ENCODE results near the gene CRADD. TPM values are rescaled to one million over a fixed set of nuclear protein-coding genes. Genes with fewer than 3 reads are reported as not detected.
"Not testable (repeated sequence)": the region's sequence is repeated elsewhere in the genome, so short reads cannot be mapped to it uniquely, and the experiment has no call there.

Gene CRADD
- polyA plus RNA-seq, 3 donors from 2014 or later: 24.2 to 30.1 (median 25.8) TPM

DNA sequence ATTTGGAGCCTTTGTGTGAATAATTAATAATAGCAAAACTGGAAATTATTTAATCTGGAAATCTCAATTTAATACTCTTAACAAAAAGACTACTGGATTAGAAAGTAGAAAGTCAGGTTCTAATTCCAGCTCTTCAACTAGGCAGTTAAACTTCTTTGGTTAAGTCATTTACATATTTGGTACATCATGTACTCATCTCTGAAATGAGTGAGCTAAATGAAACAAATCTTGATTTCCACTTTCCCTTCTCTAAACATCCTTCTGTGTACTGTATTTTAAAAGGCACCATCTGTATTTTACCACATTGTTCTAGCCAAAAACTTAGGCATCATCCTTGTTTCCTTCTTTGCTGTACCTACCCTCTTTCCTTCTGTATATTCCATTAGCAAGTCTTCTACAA lies 26.9 kb downstream of the CRADD start:
- Mint-ChIP-seq H3K4me1 (peaks cover 6 to 29% of the 10 kb centered on the region in 2 donors), H3K36me3 (peaks cover 7 to 18% (median 8%) of the 10 kb centered on the region in 3 donors), H3K4me3 (no peak overlapping the region), H3K27me3 (ENCODE audit: low read depth in 3 of 3) (no peaks in the 10 kb centered on the region), H3K27ac (peak overlapping the region in 1 of 6 donors; percentile 24), H3K9me3 (peaks cover 0 to 6% (median 0%) of the 10 kb centered on the region in 6 donors)
- DNase-seq: no peak

DNA sequence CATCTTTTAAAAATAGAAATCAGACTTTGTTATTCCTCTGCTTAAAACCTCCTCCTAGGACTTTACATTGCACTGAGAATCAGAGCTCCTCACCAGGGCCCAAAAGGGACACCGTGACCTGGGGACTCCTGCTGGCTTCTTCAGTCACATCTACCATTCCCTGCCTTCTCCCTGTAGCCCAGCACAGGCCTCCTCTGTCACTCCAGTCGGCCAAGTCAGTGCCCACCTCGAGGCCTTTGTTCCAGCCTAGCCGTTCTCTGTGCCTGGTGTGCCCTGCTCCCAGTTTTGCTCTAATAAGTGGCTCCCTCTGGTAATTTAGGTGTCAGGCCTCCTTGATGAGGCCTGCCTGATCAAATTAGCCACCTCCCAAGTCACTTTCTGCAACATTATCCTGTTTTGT lies 27.4 kb downstream of the CRADD start:
- Mint-ChIP-seq H3K27ac (peak overlapping the region in 1 of 6 donors; percentile 64), H3K27me3 (ENCODE audit: low read depth in 3 of 3) (no peaks in the 10 kb centered on the region), H3K4me3 (no peak overlapping the region)

GRCh38 chr12:93705237-93705636 lies 28.1 kb downstream of the CRADD start:
- Mint-ChIP-seq H3K27ac (no peak overlapping the region), H3K36me3 (peaks cover 7 to 29% (median 8%) of the 10 kb centered on the region in 3 donors), H3K27me3 (ENCODE audit: low read depth in 3 of 3) (no peaks in the 10 kb centered on the region), H3K4me1 (peaks cover 6 to 27% of the 10 kb centered on the region in 2 donors), H3K9me3 (peaks cover 0 to 17% (median 4%) of the 10 kb centered on the region in 6 donors), H3K4me3 (no peak overlapping the region)
- DNase-seq: no peak

More for the DNA sequence above, 27.4 kb downstream of the CRADD start:
- Mint-ChIP-seq H3K9me3 (peaks cover 0 to 11% (median 0%) of the 10 kb centered on the region in 6 donors), H3K36me3 (peaks cover 7 to 23% (median 8%) of the 10 kb centered on the region in 3 donors), H3K4me1 (peaks cover 6 to 27% of the 10 kb centered on the region in 2 donors)
- no peak for DNase-seq

DNA sequence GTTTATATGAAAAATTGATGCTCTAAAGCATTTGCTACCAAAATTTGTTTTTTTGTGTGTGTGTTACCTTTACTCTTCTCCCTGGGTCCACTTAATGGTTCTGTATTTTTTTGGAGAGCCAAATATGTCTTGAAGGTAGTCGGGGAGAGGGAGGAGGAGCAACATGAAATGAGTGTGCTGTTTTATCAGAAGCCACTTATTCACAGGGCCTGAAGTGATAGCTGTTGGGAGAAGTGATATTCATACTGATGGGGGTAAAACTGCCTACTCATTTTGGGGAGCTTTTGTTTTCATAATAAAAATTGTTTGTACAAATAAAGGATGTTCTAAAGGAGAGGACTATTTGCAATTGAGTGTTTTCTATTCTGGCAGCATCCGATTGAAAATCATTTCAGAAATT lies 29.2 kb downstream of the CRADD start:
- Mint-ChIP-seq H3K27me3 (ENCODE audit: low read depth in 3 of 3) (no peaks in the 10 kb centered on the region), H3K9me3 (peaks cover 0 to 21% (median 4%) of the 10 kb centered on the region in 6 donors), H3K4me3 (no peak overlapping the region), H3K4me1 (peaks cover 6 to 27% of the 10 kb centered on the region in 2 donors), H3K27ac (no peak overlapping the region), H3K36me3 (peaks cover 7 to 32% (median 8%) of the 10 kb centered on the region in 3 donors)
- DNase-seq: no peak

GRCh38 chr12:93706824-93707223 lies 29.6 kb downstream of the CRADD start:
- Mint-ChIP-seq H3K4me3 (no peak overlapping the region), H3K27ac (no peak overlapping the region), H3K27me3 (ENCODE audit: low read depth in 3 of 3) (no peaks in the 10 kb centered on the region), H3K36me3 (peaks cover 7 to 32% (median 8%) of the 10 kb centered on the region in 3 donors), H3K9me3 (peaks cover 0 to 24% (median 4%) of the 10 kb centered on the region in 6 donors), H3K4me1 (peaks cover 6 to 27% of the 10 kb centered on the region in 2 donors)
- no peak for DNase-seq

- no peak overlapping the region for H3K4me3 Mint-ChIP-seq
- H3K36me3 Mint-ChIP-seq: peaks cover 7 to 33% (median 11%) of the 10 kb centered on the region in 3 donors
- no peak overlapping the region for H3K27ac Mint-ChIP-seq
- H3K9me3 Mint-ChIP-seq: peaks cover 0 to 24% (median 4%) of the 10 kb centered on the region in 6 donors
- DNase-seq: no peak
- no peaks in the 10 kb centered on the region for H3K27me3 Mint-ChIP-seq (ENCODE audit: low read depth in 3 of 3)
- peaks cover 4 to 31% of the 10 kb centered on the region in 2 donors for H3K4me1 Mint-ChIP-seq
These were observed 30.7 kb downstream of the CRADD start for GRCh38 chr12:93707836-93708235.

GRCh38 chr12:93708952-93709351 lies 31.8 kb downstream of the CRADD start:
- H3K9me3 Mint-ChIP-seq: peaks cover 0 to 24% (median 4%) of the 10 kb centered on the region in 6 donors
- peaks cover 7 to 33% (median 11%) of the 10 kb centered on the region in 3 donors for H3K36me3 Mint-ChIP-seq
- no peaks in the 10 kb centered on the region for H3K27me3 Mint-ChIP-seq (ENCODE audit: low read depth in 3 of 3)
- no peak for DNase-seq
- H3K27ac Mint-ChIP-seq: peak overlapping the region in 1 of 6 donors; percentile 17
- peaks cover 4 to 31% of the 10 kb centered on the region in 2 donors for H3K4me1 Mint-ChIP-seq
- no peak overlapping the region for H3K4me3 Mint-ChIP-seq

GRCh38 chr12:93709386-93709785 lies 32.2 kb downstream of the CRADD start:
- peaks cover 4 to 30% (median 11%) of the 10 kb centered on the region in 3 donors for H3K36me3 Mint-ChIP-seq
- no peak overlapping the region for H3K4me3 Mint-ChIP-seq
- no peak for DNase-seq
- no peaks in the 10 kb centered on the region for H3K27me3 Mint-ChIP-seq (ENCODE audit: low read depth in 3 of 3)
- H3K4me1 Mint-ChIP-seq: peaks cover 4 to 28% of the 10 kb centered on the region in 2 donors
- peaks cover 0 to 24% (median 4%) of the 10 kb centered on the region in 6 donors for H3K9me3 Mint-ChIP-seq
- no peak overlapping the region for H3K27ac Mint-ChIP-seq

DNA sequence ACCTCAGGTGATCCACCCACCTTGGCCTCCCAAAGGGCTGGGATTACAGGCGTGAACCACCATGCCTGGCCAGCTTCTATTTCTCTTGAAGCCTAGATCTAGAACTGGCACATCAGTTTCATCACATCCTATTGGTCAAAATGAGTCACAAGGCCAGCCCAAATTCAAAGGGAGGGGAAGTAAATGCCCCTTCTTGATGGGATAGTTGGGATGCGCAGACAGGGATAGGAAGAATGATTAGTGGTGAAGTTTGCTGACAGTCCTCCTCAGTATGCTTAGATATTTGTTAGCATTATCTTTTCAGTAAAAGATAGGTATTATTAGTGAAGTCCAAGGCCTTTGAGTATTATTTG lies 33.4 kb downstream of the CRADD start:
- H3K36me3 Mint-ChIP-seq: peaks cover 0 to 29% (median 11%) of the 10 kb centered on the region in 3 donors
- no peaks in the 10 kb centered on the region for H3K27me3 Mint-ChIP-seq (ENCODE audit: low read depth in 3 of 3)
- H3K27ac Mint-ChIP-seq: no peak overlapping the region
- H3K4me1 Mint-ChIP-seq: peaks cover 6 to 21% of the 10 kb centered on the region in 2 donors
- DNase-seq: no peak
- no peak overlapping the region for H3K4me3 Mint-ChIP-seq
- H3K9me3 Mint-ChIP-seq: peaks cover 0 to 24% (median 4%) of the 10 kb centered on the region in 6 donors

GRCh38 chr12:93711502-93711901 lies 34.3 kb downstream of the CRADD start:
- DNase-seq; H3K27ac Mint-ChIP-seq; H3K27me3 Mint-ChIP-seq (ENCODE audit: low read depth in 3 of 3); H3K4me3 Mint-ChIP-seq: not testable (repeated sequence)
- Mint-ChIP-seq H3K9me3 (peaks cover 0 to 24% (median 4%) of the 10 kb centered on the region in 6 donors), H3K4me1 (peaks cover 4 to 16% of the 10 kb centered on the region in 2 donors), H3K36me3 (peaks cover 0 to 29% (median 11%) of the 10 kb centered on the region in 3 donors)

- Mint-ChIP-seq H3K36me3 (peaks cover 0 to 29% (median 11%) of the 10 kb centered on the region in 3 donors), H3K4me1 (peaks cover 4 to 15% of the 10 kb centered on the region in 2 donors), H3K27me3 (ENCODE audit: low read depth in 3 of 3) (no peaks in the 10 kb centered on the region), H3K27ac (no peak overlapping the region), H3K9me3 (peaks cover 0 to 24% (median 4%) of the 10 kb centered on the region in 6 donors), H3K4me3 (no peak overlapping the region)
- no peak for DNase-seq
These were observed 35.0 kb downstream of the CRADD start for GRCh38 chr12:93712200-93712599.

DNA sequence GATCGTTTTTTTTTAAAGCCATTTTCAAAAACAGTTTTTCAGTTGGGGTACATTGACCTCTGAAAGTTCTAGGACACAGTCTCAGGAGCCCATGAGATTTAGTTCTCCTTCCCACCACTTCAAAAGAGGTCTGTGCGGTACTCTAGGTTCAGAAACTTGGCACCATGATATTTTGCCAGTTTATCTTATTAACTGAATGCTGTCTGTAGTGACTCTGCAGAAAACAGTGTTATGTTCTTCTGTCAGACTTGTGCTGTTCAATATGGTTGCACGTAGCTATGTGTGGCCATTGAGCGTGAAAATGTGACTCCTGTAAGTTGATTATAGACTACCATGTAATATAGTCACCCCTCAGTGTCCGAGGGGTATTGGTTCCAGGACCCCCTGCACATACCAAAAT lies 35.9 kb downstream of the CRADD start:
- Mint-ChIP-seq H3K36me3 (peaks cover under 1 to 30% (median 15%) of the 10 kb centered on the region in 3 donors), H3K9me3 (peaks cover 0 to 24% (median 4%) of the 10 kb centered on the region in 6 donors), H3K4me3 (no peak overlapping the region)

GRCh38 chr12:93713800-93714199 lies 36.6 kb downstream of the CRADD start:
- Mint-ChIP-seq H3K36me3 (peaks cover 7 to 31% (median 15%) of the 10 kb centered on the region in 3 donors), H3K9me3 (peaks cover 0 to 21% (median 4%) of the 10 kb centered on the region in 6 donors), H3K4me3 (no peak overlapping the region), H3K27me3 (ENCODE audit: low read depth in 3 of 3) (no peaks in the 10 kb centered on the region), H3K27ac (no peak overlapping the region), H3K4me1 (peaks cover 4 to 10% of the 10 kb centered on the region in 2 donors)
- DNase-seq: no peak

More for the DNA sequence above, 35.9 kb downstream of the CRADD start:
- peaks cover 4 to 15% of the 10 kb centered on the region in 2 donors for H3K4me1 Mint-ChIP-seq
- H3K27ac Mint-ChIP-seq: no peak overlapping the region
- no peaks in the 10 kb centered on the region for H3K27me3 Mint-ChIP-seq (ENCODE audit: low read depth in 3 of 3)
- DNase-seq: no peak

GRCh38 chr12:93714382-93714781 lies 37.2 kb downstream of the CRADD start:
- Mint-ChIP-seq H3K4me1 (peaks cover 4 to 10% of the 10 kb centered on the region in 2 donors), H3K27ac (no peak overlapping the region), H3K9me3 (peaks cover 0 to 15% (median 3%) of the 10 kb centered on the region in 6 donors), H3K27me3 (ENCODE audit: low read depth in 3 of 3) (no peaks in the 10 kb centered on the region), H3K4me3 (no peak overlapping the region), H3K36me3 (peaks cover 7 to 28% (median 13%) of the 10 kb centered on the region in 3 donors)
- DNase-seq: no peak

GRCh38 chr12:93719710-93720109 lies 42.5 kb downstream of the CRADD start:
- peaks cover 11 to 19% (median 14%) of the 10 kb centered on the region in 3 donors for H3K36me3 Mint-ChIP-seq
- H3K4me3 Mint-ChIP-seq: no peak overlapping the region
- no peaks in the 10 kb centered on the region for H3K27me3 Mint-ChIP-seq (ENCODE audit: low read depth in 3 of 3)
- H3K4me1 Mint-ChIP-seq: peaks cover 6 to 16% of the 10 kb centered on the region in 2 donors
- DNase-seq: no peak
- no peak overlapping the region for H3K27ac Mint-ChIP-seq
- H3K9me3 Mint-ChIP-seq: peaks cover 0 to 13% (median 6%) of the 10 kb centered on the region in 6 donors
